ENCODE measurements around the gene RGS16.

Gene RGS16

DNA sequence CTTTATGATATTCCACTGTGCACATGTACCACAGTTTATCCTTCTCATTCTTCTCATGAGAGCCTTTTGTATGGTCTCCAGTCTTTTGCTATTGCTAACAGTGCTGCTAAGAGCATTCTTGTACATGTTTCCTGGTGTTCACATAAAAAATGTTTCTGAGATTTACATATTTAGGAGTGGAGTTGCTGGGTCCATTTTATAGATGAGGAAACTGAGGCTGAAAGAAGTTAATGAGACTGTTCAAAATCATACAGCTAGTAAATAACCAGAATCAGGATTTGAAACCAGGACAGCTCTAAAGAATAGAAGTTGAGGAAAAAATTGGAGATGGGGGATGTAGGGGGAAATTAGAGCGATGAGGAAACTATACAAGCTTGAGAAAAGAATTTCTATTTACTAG, 27.8 kb upstream of the RGS16 start:
- Histone ChIP-seq H3K27me3 (ENCODE audit: insufficient read depth, low read depth) (no peaks in the 10 kb centered on the region), H3K36me3 (ENCODE audit: insufficient read depth) (no peaks in the 10 kb centered on the region), H3K4me2 (no peak overlapping the region), H3K4me3 (IDR thresholded peaks at IDR 0.05; ENCODE audit: insufficient read depth, low read depth, low read length) (no peak overlapping the region), H3K79me2 (ENCODE audit: insufficient read depth, low read depth) (no peaks in the 10 kb centered on the region), H4K20me1 (ENCODE audit: insufficient read depth) (no peaks in the 10 kb centered on the region), H3K4me1 (ENCODE audit: low read depth, poor library complexity, severe bottlenecking) (peaks cover 26% of the 10 kb centered on the region), H2AFZ (ENCODE audit: low read depth) (no peak overlapping the region), H3K27ac (no peak overlapping the region), H3K9ac (no peak overlapping the region)
- TF ChIP-seq, protein P1, sequence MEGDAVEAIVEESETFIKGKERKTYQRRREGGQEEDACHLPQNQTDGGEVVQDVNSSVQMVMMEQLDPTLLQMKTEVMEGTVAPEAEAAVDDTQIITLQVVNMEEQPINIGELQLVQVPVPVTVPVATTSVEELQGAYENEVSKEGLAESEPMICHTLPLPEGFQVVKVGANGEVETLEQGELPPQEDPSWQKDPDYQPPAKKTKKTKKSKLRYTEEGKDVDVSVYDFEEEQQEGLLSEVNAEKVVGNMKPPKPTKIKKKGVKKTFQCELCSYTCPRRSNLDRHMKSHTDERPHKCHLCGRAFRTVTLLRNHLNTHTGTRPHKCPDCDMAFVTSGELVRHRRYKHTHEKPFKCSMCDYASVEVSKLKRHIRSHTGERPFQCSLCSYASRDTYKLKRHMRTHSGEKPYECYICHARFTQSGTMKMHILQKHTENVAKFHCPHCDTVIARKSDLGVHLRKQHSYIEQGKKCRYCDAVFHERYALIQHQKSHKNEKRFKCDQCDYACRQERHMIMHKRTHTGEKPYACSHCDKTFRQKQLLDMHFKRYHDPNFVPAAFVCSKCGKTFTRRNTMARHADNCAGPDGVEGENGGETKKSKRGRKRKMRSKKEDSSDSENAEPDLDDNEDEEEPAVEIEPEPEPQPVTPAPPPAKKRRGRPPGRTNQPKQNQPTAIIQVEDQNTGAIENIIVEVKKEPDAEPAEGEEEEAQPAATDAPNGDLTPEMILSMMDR (conservative IDR thresholded peaks at IDR 0.05; ENCODE audit: low read depth, low read length), result no peak

DNA sequence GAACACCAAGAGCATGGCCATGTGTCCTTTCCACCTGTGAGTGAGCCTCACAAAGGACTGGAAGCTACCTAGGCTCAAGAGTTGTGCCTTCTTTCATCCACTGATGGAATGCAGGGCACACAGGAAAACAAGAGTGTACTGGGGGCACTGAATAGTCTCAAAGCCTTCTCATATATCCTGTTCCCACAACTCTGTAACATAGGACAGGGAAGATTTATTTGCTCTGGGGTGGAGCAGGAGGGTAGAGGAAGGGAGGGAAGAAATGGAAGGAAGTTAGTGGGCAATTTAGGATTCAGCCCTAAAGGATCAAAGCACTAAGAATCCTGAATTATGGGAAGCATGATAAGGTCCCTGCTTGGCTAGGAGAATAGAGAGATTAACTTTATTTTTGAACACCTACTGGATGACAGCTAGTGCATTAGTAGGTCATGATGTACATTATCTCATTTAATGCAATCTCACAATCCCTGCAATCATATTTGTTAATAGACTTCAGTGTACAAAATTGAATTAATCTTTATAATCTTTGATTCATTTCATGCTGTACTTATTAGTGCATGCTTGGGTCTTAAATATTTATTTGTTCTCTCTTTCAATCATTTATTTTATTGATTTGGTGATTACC, 27.0 kb upstream of the RGS16 start:
- TF ChIP-seq, protein P1 (conservative IDR thresholded peaks at IDR 0.05; ENCODE audit: low read depth, low read length), result no peak
- Histone ChIP-seq H3K4me3 (IDR thresholded peaks at IDR 0.05; ENCODE audit: insufficient read depth, low read depth, low read length) (no peak overlapping the region), H3K9ac (no peak overlapping the region), H3K4me1 (ENCODE audit: low read depth, poor library complexity, severe bottlenecking) (peaks cover 34% of the 10 kb centered on the region), H2AFZ (ENCODE audit: low read depth) (no peak overlapping the region), H4K20me1 (ENCODE audit: insufficient read depth) (no peaks in the 10 kb centered on the region), H3K27ac (no peak overlapping the region), H3K36me3 (ENCODE audit: insufficient read depth) (no peaks in the 10 kb centered on the region), H3K79me2 (ENCODE audit: insufficient read depth, low read depth) (no peaks in the 10 kb centered on the region), H3K27me3 (ENCODE audit: insufficient read depth, low read depth) (no peaks in the 10 kb centered on the region), H3K4me2 (no peak overlapping the region)

DNA sequence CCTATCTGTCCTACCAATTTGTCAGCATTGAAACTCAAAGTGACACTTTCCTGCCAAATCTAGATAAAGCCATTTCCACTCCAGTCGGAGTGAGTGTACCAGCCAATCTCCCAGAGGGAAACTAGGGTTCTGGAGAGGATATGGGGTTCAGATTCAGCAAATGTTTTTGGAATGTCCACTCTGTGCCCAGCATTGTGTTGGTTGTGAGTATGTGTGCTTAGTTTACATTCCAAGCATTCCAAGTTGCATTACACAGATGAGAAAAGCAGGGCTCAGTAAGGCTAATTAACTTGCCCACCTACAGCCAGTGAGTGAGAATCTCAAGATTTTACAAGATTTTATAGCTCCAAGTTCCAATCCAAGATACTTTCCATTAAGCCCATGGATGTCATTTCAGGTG, 26.4 kb upstream of the RGS16 start:
- no peaks in the 10 kb centered on the region for H4K20me1 ChIP-seq (ENCODE audit: insufficient read depth)
- no peaks in the 10 kb centered on the region for H3K79me2 ChIP-seq (ENCODE audit: insufficient read depth, low read depth)
- H3K36me3 ChIP-seq (ENCODE audit: insufficient read depth), result no peaks in the 10 kb centered on the region
- H2AFZ ChIP-seq (ENCODE audit: low read depth), result no peak overlapping the region
- no peaks in the 10 kb centered on the region for H3K27me3 ChIP-seq (ENCODE audit: insufficient read depth, low read depth)
- TF ChIP-seq, protein P1 (conservative IDR thresholded peaks at IDR 0.05; ENCODE audit: low read depth, low read length), result no peak
- H3K27ac ChIP-seq, result no peak overlapping the region
- no peak overlapping the region for H3K4me2 ChIP-seq
- H3K9ac ChIP-seq, result no peak overlapping the region
- peaks cover 36% of the 10 kb centered on the region for H3K4me1 ChIP-seq (ENCODE audit: low read depth, poor library complexity, severe bottlenecking)
- H3K4me3 ChIP-seq (IDR thresholded peaks at IDR 0.05; ENCODE audit: insufficient read depth, low read depth, low read length), result no peak overlapping the region

DNA sequence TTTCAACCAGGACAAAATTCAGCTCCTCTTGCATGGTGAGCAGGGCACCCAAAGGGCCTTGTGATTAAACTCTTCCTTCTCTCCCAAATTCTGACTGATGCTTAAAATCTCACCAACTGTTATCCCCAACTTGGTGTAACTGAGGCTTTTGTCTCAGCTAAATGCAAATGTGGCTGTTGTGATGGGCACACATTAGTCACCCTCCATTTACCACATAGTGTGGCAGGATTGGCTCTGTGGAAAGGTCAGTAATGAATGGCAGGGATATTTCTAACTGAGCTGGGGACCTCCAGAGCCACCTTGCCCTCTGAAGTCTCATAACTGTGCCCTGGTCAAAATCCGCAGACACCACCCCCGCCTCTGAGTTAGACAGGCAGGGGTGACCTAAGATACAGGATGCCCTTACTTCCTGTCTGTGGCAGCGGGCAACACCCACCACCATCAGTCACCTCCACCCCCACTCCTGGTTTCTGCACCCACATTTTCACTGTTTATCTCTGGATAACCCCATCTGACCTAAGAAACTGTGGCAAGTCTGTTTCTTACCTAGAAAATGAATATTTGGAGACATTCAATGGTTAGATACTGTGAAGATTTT, 25.4 kb upstream of the RGS16 start:
- H3K27me3 ChIP-seq (ENCODE audit: insufficient read depth, low read depth), result no peaks in the 10 kb centered on the region
- no peaks in the 10 kb centered on the region for H3K36me3 ChIP-seq (ENCODE audit: insufficient read depth)
- no peak overlapping the region for H3K9ac ChIP-seq
- no peak overlapping the region for H3K27ac ChIP-seq
- TF ChIP-seq, protein P1 (conservative IDR thresholded peaks at IDR 0.05; ENCODE audit: low read depth, low read length), result no peak
- H4K20me1 ChIP-seq (ENCODE audit: insufficient read depth), result no peaks in the 10 kb centered on the region
- no peak overlapping the region for H2AFZ ChIP-seq (ENCODE audit: low read depth)
- H3K4me1 ChIP-seq (ENCODE audit: low read depth, poor library complexity, severe bottlenecking), result peaks cover 46% of the 10 kb centered on the region
- no peak overlapping the region for H3K4me2 ChIP-seq
- H3K4me3 ChIP-seq (IDR thresholded peaks at IDR 0.05; ENCODE audit: insufficient read depth, low read depth, low read length), result no peak overlapping the region
- H3K79me2 ChIP-seq (ENCODE audit: insufficient read depth, low read depth), result no peaks in the 10 kb centered on the region
